ENCODE measurements around the gene SNX7. TPM values are rescaled to one million over a fixed set of nuclear protein-coding genes. Genes with fewer than 3 reads are reported as not detected.

Gene SNX7
- total RNA-seq, 1 experiment from 2014 or later, result 22.8 TPM

DNA sequence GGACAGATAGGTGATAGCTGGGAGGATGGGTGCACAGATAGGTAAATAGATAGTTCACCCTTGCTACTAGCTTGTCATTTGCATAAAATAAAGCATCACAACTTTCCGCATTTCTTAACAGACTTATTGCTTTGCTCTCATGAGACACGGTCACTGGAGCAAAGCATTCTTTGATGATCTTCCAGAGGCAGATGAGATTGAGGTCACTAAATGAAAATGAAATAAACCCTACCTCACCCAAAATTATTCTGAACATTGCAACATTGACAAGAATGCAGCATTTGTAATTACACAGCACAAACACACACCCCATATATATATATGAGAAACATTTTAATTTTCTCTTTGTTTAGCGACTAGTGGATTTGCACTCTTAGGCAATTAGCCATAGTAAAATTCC lies 107.6 kb downstream of the SNX7 start:
- CTCF ChIA-PET, result no interaction called here
- Mint-ChIP-seq H3K9me3 (ENCODE audit: low read depth, unreplicated experiment) (no peaks in the 10 kb centered on the region), H3K27ac (ENCODE audit: unreplicated experiment) (no peak overlapping the region), H3K4me3 (ENCODE audit: low read depth, unreplicated experiment) (no peak overlapping the region), H3K36me3 (ENCODE audit: insufficient read depth, unreplicated experiment) (no peaks in the 10 kb centered on the region), H3K4me1 (ENCODE audit: low read depth, unreplicated experiment) (no peaks in the 10 kb centered on the region), H3K27me3 (ENCODE audit: unreplicated experiment) (no peaks in the 10 kb centered on the region)
- intact Hi-C loops (cut with micrococcal nuclease; ENCODE audit: unreplicated experiment), result no loop called here
- no peak for DNase-seq
- no TSS peak for BruUV-seq (replicated peaks)
- TF ChIP-seq, protein P1, sequence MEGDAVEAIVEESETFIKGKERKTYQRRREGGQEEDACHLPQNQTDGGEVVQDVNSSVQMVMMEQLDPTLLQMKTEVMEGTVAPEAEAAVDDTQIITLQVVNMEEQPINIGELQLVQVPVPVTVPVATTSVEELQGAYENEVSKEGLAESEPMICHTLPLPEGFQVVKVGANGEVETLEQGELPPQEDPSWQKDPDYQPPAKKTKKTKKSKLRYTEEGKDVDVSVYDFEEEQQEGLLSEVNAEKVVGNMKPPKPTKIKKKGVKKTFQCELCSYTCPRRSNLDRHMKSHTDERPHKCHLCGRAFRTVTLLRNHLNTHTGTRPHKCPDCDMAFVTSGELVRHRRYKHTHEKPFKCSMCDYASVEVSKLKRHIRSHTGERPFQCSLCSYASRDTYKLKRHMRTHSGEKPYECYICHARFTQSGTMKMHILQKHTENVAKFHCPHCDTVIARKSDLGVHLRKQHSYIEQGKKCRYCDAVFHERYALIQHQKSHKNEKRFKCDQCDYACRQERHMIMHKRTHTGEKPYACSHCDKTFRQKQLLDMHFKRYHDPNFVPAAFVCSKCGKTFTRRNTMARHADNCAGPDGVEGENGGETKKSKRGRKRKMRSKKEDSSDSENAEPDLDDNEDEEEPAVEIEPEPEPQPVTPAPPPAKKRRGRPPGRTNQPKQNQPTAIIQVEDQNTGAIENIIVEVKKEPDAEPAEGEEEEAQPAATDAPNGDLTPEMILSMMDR (IDR thresholded peaks at IDR 0.05; ENCODE audit: unreplicated experiment), result no peak

DNA sequence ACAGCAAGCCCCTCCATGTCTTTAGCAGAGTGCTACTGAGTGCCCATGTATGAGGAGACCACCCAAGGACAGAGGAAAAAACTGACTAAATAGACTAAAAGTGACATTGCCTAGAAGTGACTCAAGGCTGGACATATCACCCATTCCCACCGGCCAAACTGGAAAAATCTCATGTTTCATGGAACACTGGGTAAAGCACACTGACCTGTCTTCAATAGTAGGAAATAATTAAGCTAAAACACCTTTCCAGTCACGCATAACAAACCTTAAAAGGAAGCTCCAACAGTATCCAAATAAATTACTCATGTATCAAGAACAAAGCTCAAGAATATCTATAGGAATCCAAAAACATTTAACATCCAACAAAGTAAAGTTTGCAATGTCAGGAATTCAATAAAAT lies 120.4 kb downstream of the SNX7 start:
- peaks cover 9% of the 10 kb centered on the region for H3K4me1 Mint-ChIP-seq (ENCODE audit: low read depth, unreplicated experiment)
- TF ChIP-seq, protein P1 (IDR thresholded peaks at IDR 0.05; ENCODE audit: unreplicated experiment), result no peak
- intact Hi-C loops (cut with micrococcal nuclease; ENCODE audit: unreplicated experiment), result no loop called here
- H3K9me3 Mint-ChIP-seq (ENCODE audit: low read depth, unreplicated experiment), result peaks cover 9% of the 10 kb centered on the region
- CTCF ChIA-PET, result interaction anchor here (0.8 to 1.2 kb wide), 2 partner anchors 21 to 59 kb away, joined by 3 read pairs; no protein-coding TSS in a partner anchor
- no peak overlapping the region for H3K4me3 Mint-ChIP-seq (ENCODE audit: low read depth, unreplicated experiment)
- H3K27ac Mint-ChIP-seq (ENCODE audit: unreplicated experiment), result peak overlapping the region; percentile 79
- peak; percentile 25 for DNase-seq
- H3K36me3 Mint-ChIP-seq (ENCODE audit: insufficient read depth, unreplicated experiment), result no peaks in the 10 kb centered on the region
- no TSS peak for BruUV-seq (replicated peaks)
- H3K27me3 Mint-ChIP-seq (ENCODE audit: unreplicated experiment), result no peaks in the 10 kb centered on the region

DNA sequence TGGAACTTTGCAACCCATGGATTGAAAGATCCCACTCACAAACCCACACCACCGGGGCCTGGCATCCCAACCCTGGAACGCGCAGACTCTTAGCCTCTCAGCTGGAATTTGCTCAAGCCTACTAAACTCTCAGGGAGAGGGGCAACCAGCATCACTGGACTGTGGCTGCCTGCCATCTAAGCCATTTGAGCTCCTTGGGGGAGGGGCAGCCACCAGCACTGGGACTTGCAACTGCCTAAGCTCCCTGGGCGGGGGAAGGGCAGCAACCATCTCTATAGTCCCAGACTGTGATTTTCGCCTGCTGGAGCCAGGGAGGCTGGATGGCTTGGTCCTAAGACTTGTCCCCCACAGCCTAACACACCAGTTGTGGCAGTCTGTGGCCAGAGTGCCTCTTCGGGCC lies 122.3 kb downstream of the SNX7 start:
- TF ChIP-seq, protein P1 (IDR thresholded peaks at IDR 0.05; ENCODE audit: unreplicated experiment), result no peak
- intact Hi-C loops (cut with micrococcal nuclease; ENCODE audit: unreplicated experiment), result no loop called here
- H3K4me1 Mint-ChIP-seq (ENCODE audit: low read depth, unreplicated experiment), result peaks cover 9% of the 10 kb centered on the region
- H3K4me3 Mint-ChIP-seq (ENCODE audit: low read depth, unreplicated experiment), result no peak overlapping the region
- H3K27me3 Mint-ChIP-seq (ENCODE audit: unreplicated experiment), result no peaks in the 10 kb centered on the region
- CTCF ChIA-PET, result no interaction called here
- DNase-seq, result no peak
- H3K9me3 Mint-ChIP-seq (ENCODE audit: low read depth, unreplicated experiment), result peaks cover 12% of the 10 kb centered on the region
- H3K27ac Mint-ChIP-seq (ENCODE audit: unreplicated experiment), result no peak overlapping the region
- no TSS peak for BruUV-seq (replicated peaks)
- no peaks in the 10 kb centered on the region for H3K36me3 Mint-ChIP-seq (ENCODE audit: insufficient read depth, unreplicated experiment)

DNA sequence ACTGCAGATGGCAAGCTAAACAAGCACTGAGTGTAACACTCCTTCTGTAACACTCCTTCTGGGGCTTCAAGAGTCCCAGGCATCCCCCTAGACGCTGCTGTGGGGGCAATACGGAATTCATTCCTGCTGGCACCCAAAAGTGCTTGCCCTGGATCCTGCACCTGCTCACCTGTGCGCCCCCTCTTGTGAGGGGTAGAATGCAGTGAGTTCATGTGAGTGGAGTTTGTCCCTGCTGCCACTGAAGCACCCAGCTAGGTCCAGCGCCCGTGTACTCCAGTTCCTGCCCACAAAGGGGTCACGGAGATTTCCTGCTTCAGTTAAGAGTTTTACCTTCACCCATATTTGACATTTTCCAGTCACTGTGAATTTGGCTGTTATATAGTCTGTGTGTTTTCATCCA lies 130.0 kb downstream of the SNX7 start:
- no TSS peak for BruUV-seq (replicated peaks)
- intact Hi-C loops (cut with micrococcal nuclease; ENCODE audit: unreplicated experiment), result loop anchor here (5.0 to 10.0 kb wide), 4 partner anchors 111 to 693 kb away; no protein-coding TSS in a partner anchor
- CTCF ChIA-PET, result interaction anchor here (0.7 to 0.8 kb wide), 2 partner anchors 11 to 21 kb away, joined by 3 to 4 read pairs; no protein-coding TSS in a partner anchor

More for the DNA sequence above, 130.0 kb downstream of the SNX7 start:
- Mint-ChIP-seq H3K4me1 (ENCODE audit: low read depth, unreplicated experiment) (no peaks in the 10 kb centered on the region), H3K27me3 (ENCODE audit: unreplicated experiment) (no peaks in the 10 kb centered on the region), H3K9me3 (ENCODE audit: low read depth, unreplicated experiment) (peaks cover 4% of the 10 kb centered on the region), H3K4me3 (ENCODE audit: low read depth, unreplicated experiment) (no peak overlapping the region), H3K27ac (ENCODE audit: unreplicated experiment) (no peak overlapping the region), H3K36me3 (ENCODE audit: insufficient read depth, unreplicated experiment) (no peaks in the 10 kb centered on the region)
- DNase-seq, result no peak
- TF ChIP-seq, protein P1 (IDR thresholded peaks at IDR 0.05; ENCODE audit: unreplicated experiment), result no peak
